ENCODE data around the gene REEP1.
"Not testable (repeated sequence)": the region's sequence is repeated elsewhere in the genome, so short reads cannot be mapped to it uniquely, and the experiment has no call there.

Gene REEP1

DNA sequence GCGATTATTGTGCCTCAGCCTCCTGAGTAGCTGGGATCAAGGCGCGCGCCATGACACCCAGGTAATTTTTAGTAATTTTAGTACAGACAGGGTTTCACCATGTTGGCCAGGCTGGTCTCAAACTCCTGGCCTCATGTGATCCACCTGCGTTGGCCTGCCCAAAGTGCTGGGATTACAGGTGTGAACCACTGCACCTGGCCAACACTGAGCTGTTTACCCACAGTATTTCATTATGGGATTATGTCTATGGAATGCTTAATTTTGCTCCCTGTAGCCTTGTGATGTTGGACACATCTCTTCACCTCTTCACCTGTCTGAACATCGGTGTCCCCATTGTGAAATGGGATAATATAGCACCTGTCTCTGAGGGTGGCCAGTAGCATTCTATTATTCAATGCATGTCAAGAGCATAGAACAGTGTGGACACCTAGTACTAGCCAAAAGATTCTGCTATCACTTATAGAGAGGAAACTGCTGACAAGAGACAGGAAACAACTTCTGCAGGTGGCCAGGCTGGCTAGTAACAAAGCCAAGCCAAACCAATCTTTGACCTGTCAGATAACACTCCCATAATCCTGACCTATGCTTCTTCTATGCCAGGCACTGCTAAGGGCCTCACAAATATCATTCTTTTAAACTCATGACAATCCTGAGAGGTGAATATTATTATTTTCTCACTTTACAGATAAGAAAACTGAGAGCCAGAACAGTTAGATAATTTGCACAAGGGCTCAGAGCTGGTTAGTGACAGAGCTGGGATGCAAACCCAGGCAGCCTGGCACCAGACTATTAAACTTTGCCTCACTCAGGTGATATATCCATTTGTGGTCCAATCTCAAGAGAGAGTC, 29.4 kb upstream of the REEP1 start:
- no peaks in the 10 kb centered on the region for H3K36me3 ChIP-seq (ENCODE audit: insufficient read depth, low read depth, low read length)
- no peaks in the 10 kb centered on the region for H3K27me3 ChIP-seq (ENCODE audit: insufficient read depth, low read length)
- peaks cover 9% of the 10 kb centered on the region for H3K9me3 ChIP-seq (ENCODE audit: insufficient read depth, low read depth, low read length)
- H3K9ac ChIP-seq (ENCODE audit: low read depth, low read length), result no peak overlapping the region
- no peaks in the 10 kb centered on the region for H3K4me1 ChIP-seq (ENCODE audit: insufficient read depth, low read length)
- H3K27ac ChIP-seq (ENCODE audit: low read length), result no peak overlapping the region
- H3K4me3 ChIP-seq (ENCODE audit: low read length), result no peak overlapping the region

DNA sequence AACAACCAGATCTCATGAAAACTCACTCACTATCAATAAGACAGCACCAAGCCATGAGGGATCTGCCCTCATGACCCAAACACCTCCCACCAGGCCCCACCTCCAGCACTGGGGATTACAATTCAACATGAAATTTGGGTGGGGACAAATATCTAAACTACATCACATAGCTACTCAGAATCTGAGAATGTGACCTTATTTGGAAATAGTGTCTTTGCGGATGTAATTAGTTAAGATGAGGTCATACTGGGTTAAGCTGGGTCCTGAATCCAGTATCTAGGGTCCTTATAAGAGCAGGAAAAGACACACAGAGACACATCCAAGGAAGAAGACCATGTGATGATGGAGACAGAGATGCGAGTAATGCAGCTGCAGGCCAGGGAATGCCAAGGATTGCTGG, 27.5 kb upstream of the REEP1 start:
- no peak overlapping the region for H3K4me3 ChIP-seq (ENCODE audit: low read length)
- no peak overlapping the region for H3K9ac ChIP-seq (ENCODE audit: low read depth, low read length)

DNA sequence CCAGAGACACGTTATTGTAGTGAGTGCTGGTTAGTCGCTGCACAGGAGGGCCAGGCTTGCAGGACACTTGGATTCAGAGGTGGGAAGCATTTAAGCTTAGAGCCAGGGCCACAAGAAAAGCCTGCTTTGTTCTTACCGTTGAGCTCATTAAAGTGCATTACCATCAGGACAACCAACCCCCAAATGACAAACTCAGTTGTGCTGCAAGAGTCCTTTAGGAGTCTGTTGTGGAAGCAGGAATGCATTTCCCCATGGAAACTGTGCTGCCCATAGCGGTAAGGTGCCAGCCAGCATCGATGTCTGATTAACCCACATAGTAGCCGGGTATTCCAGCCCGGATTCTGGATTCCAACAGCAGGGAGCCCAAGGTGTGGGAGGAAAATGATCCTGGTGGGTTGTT, 23.4 kb upstream of the REEP1 start:
- Histone ChIP-seq H3K4me1 (ENCODE audit: insufficient read depth, low read length) (peaks cover 3% of the 10 kb centered on the region; the same call in 1 of the 2 replicates), H3K4me3 (ENCODE audit: low read length) (no peak overlapping the region), H3K27me3 (ENCODE audit: insufficient read depth, low read length) (no peaks in the 10 kb centered on the region), H3K9ac (ENCODE audit: low read depth, low read length) (no peak overlapping the region), H3K36me3 (ENCODE audit: insufficient read depth, low read depth, low read length) (no peaks in the 10 kb centered on the region), H3K27ac (ENCODE audit: low read length) (no peak overlapping the region), H3K9me3 (ENCODE audit: insufficient read depth, low read depth, low read length) (no peaks in the 10 kb centered on the region)

More for the DNA sequence above, 27.5 kb upstream of the REEP1 start:
- Histone ChIP-seq H3K36me3 (ENCODE audit: insufficient read depth, low read depth, low read length) (no peaks in the 10 kb centered on the region), H3K27ac (ENCODE audit: low read length) (no peak overlapping the region), H3K27me3 (ENCODE audit: insufficient read depth, low read length) (no peaks in the 10 kb centered on the region), H3K4me1 (ENCODE audit: insufficient read depth, low read length) (peaks cover 3% of the 10 kb centered on the region; the same call in 1 of the 2 replicates), H3K9me3 (ENCODE audit: insufficient read depth, low read depth, low read length) (no peaks in the 10 kb centered on the region)

DNA sequence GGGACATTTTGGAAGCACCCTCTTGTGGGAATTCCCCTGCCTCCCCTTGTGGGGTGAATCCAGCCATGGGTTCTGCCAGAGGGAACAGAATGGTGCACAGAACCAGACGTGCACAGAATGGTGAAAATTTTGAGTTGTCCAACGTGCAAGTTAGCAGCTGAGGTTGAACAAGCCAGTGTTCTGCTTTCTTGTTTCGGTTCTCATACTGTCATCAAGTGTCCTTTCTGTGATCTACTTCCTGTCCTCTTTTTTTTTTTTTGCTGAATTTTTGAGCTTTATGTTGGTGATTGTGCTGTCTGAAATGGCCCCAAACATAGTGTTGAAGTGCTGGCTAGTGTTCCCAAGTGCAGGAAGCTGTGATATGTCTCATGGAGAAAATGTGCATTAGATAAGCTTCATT, 21.5 kb upstream of the REEP1 start:
- Histone ChIP-seq H3K4me3 (ENCODE audit: low read length) (no peak overlapping the region), H3K27me3 (ENCODE audit: insufficient read depth, low read length) (no peaks in the 10 kb centered on the region), H3K9me3 (ENCODE audit: insufficient read depth, low read depth, low read length) (no peaks in the 10 kb centered on the region), H3K36me3 (ENCODE audit: insufficient read depth, low read depth, low read length) (no peaks in the 10 kb centered on the region), H3K4me1 (ENCODE audit: insufficient read depth, low read length) (peaks cover 3% of the 10 kb centered on the region; the same call in 1 of the 2 replicates), H3K9ac (ENCODE audit: low read depth, low read length) (no peak overlapping the region), H3K27ac (ENCODE audit: low read length) (no peak overlapping the region)

DNA sequence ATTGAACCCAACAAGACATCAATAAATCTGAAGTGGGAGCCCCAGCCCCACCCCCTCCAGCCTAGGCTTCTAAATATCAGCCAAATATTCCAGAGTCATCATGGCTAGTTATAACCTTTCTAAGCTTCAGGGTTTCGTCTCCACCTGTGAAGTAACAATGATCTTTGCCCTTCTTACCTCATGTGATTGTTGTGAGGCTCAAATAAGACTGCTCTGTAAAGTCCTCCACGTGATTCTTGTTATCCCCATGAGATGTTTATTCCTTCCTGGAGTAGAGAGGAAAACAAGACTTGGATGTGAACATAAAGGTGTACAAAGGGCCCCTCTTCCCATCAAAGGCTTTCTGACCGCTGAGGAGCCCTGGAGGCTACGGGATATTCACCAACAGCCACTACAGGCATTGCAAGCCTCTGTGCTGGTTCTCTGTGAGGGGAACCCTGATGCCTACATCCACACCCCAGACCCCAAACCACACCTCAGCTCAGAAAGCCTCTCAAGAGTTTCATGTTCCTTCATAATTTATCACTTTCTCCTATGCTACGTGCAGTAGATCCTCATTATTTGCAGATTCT, 20.1 kb upstream of the REEP1 start:
- Histone ChIP-seq H3K36me3 (ENCODE audit: insufficient read depth, low read depth, low read length) (no peaks in the 10 kb centered on the region), H3K27me3 (ENCODE audit: insufficient read depth, low read length) (no peaks in the 10 kb centered on the region), H3K4me3 (ENCODE audit: low read length) (no peak overlapping the region), H3K4me1 (ENCODE audit: insufficient read depth, low read length) (peaks cover 3% of the 10 kb centered on the region; the same call in 1 of the 2 replicates), H3K27ac (ENCODE audit: low read length) (no peak overlapping the region), H3K9ac (ENCODE audit: low read depth, low read length) (no peak overlapping the region), H3K9me3 (ENCODE audit: insufficient read depth, low read depth, low read length) (no peaks in the 10 kb centered on the region)

DNA sequence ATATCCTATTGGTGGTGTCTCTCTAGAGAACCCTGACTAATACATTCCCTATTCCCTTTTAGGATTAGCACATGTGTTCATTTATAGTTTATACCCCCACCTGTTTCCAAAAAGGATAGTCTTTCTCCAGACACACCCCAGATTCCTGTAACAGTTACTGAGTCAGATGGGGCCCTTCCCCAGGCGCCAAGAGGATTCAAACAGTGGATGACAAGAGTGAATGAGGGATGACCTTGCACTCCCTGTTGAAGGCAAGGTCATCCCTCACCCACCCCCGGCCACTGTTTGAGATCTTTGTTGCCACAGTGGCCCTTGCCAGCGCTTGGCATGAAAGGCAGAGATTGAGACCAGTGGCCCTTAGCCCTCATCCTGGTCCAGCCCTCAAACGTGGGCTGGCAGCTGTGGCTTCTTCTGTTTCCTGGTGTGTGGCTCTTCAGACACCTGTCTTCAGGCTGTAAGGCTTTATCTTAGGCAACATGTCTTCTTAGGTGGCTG, 15.3 kb upstream of the REEP1 start:
- Histone ChIP-seq H3K4me3 (ENCODE audit: low read length) (no peak overlapping the region), H3K9me3 (ENCODE audit: insufficient read depth, low read depth, low read length) (no peaks in the 10 kb centered on the region), H3K9ac (ENCODE audit: low read depth, low read length) (no peak overlapping the region), H3K27me3 (ENCODE audit: insufficient read depth, low read length) (no peaks in the 10 kb centered on the region), H3K4me1 (ENCODE audit: insufficient read depth, low read length) (no peaks in the 10 kb centered on the region), H3K36me3 (ENCODE audit: insufficient read depth, low read depth, low read length) (no peaks in the 10 kb centered on the region), H3K27ac (ENCODE audit: low read length) (no peak overlapping the region)

DNA sequence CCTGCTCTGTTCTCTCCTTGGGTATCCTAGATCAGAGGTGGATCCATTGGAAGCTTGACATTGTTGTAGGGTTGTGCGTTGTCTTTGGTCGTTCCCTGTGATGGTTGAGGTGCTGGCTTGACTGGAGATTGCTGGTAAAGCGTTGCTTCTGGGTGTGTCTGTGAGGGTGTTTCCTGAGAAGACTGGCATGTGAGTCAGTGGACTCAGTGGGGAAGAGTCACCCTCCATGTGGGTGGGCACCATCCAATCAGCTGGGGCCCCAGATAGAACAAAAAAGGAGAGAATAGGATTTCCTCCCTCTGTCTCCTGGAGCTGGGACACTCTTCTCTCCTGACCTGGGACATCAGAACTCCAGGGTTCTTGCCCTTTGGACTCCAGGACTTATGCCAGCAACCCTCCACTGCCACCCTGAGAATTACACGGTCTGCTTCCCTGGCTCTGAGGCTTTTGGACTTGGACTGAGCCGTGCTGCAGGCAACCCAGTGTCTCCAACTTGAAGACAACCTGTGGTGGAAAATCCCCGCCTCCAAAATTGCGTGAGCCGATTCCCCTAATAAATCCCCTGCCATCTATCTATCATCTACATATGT, 14.8 kb upstream of the REEP1 start:
- H3K9me3 ChIP-seq (ENCODE audit: insufficient read depth, low read depth, low read length), result no peaks in the 10 kb centered on the region
- no peak overlapping the region for H3K9ac ChIP-seq (ENCODE audit: low read depth, low read length)
- H3K27ac ChIP-seq (ENCODE audit: low read length), result no peak overlapping the region
- H3K36me3 ChIP-seq (ENCODE audit: insufficient read depth, low read depth, low read length), result no peaks in the 10 kb centered on the region
- no peak overlapping the region for H3K4me3 ChIP-seq (ENCODE audit: low read length)
- H3K4me1 ChIP-seq (ENCODE audit: insufficient read depth, low read length), result no peaks in the 10 kb centered on the region
- H3K27me3 ChIP-seq (ENCODE audit: insufficient read depth, low read length), result no peaks in the 10 kb centered on the region; the same call in 1 of the 2 replicates

DNA sequence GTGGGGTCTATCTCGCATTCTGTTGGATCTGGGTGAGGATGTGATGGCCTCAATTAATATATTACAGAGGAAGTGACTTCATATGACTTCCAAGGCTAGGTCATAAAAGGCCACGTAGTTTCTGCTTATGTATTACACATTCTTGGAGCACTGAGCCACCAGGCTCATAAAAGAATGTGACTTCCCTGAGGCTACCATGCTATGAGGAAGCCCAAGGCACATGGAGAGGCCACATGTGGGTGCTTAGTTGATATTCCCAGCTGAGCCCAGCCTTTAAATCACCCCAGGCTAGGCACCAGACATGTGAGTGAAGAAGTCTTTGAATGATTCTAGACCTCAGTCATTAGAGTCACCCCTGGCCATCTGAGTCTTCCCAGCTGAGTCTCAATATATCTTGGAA, 13.3 kb upstream of the REEP1 start:
- H3K27ac ChIP-seq (ENCODE audit: low read length), result no peak overlapping the region
- no peak overlapping the region for H3K4me3 ChIP-seq (ENCODE audit: low read length)
- H3K36me3 ChIP-seq (ENCODE audit: insufficient read depth, low read depth, low read length), result no peaks in the 10 kb centered on the region
- H3K9me3 ChIP-seq (ENCODE audit: insufficient read depth, low read depth, low read length), result no peaks in the 10 kb centered on the region
- no peaks in the 10 kb centered on the region; the same call in 1 of the 2 replicates for H3K27me3 ChIP-seq (ENCODE audit: insufficient read depth, low read length)
- H3K9ac ChIP-seq (ENCODE audit: low read depth, low read length), result no peak overlapping the region
- no peaks in the 10 kb centered on the region for H3K4me1 ChIP-seq (ENCODE audit: insufficient read depth, low read length)

DNA sequence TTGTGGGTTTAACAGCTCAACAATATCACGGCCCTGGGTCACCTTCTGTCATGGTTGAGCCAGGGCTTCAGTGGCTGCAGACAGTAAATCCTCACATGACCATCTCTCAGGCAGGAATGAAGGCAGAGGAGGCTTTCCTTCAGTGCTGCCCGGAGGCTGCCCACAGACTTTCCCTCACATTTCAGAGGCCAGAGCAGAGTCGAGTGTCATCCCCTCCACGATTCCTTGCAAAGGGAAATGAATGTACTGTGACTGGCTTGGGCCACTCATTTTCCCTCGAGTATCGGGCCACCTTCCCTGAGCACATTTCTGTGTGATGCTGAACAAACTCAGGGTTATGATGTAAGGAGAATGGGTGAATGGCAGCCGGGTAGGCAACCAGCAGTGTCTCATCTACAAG, 10.0 kb upstream of the REEP1 start:
- Histone ChIP-seq H3K4me3 (ENCODE audit: low read length) (no peak overlapping the region), H3K36me3 (ENCODE audit: insufficient read depth, low read depth, low read length) (no peaks in the 10 kb centered on the region), H3K4me1 (ENCODE audit: insufficient read depth, low read length) (no peaks in the 10 kb centered on the region), H3K9me3 (ENCODE audit: insufficient read depth, low read depth, low read length) (no peaks in the 10 kb centered on the region), H3K27ac (ENCODE audit: low read length) (no peak overlapping the region), H3K27me3 (ENCODE audit: insufficient read depth, low read length) (no peaks in the 10 kb centered on the region; the same call in 1 of the 2 replicates), H3K9ac (ENCODE audit: low read depth, low read length) (no peak overlapping the region)

DNA sequence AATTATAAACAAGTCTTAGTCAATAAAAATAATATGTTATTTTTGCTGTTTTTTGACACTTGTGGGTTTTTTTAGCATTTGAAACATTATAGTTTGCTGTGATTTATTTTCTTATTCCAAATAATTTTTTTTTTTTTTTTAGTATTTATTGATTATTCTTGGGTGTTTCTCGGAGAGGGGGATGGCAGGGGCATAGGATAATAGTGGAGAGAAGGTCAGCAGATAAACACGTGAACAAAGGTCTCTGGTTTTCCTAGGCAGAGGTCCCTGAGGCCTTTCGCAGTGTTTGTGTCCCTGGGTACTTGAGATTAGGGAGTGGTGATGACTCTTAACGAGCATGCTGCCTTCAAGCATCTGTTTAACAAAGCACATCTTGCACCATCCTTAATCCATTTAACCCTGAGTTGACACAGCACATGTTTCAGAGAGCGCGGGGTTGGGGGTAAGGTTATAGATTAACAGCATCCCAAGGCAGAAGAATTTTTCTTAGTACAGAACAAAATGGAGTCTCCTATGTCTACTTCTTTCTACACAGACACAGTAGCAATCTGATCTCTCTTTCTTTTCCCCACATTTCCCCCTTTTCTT, 8.5 kb upstream of the REEP1 start:
- H3K9me3 ChIP-seq (ENCODE audit: insufficient read depth, low read depth, low read length); H3K4me1 ChIP-seq (ENCODE audit: insufficient read depth, low read length); H3K9ac ChIP-seq (ENCODE audit: low read depth, low read length): not testable (repeated sequence)

DNA sequence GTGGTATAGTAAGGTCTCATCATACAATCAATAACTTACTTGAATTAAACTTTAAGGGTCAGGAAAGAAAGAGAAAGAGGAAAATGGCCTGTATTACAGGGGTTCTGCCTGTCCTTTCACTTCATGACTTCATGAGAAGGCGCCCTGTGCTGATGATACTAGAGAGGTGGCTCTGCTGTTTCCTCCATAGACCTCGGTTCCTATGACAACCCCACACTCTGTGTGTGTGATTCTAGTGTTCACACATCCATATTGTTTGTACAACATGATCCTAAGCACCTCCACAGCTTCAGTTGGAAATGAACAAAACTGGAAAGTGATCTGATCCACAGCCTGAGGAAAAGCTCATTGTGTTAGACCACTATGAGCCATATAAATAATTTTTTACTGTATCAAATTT, 7.0 kb upstream of the REEP1 start:
- Histone ChIP-seq H3K4me1 (ENCODE audit: insufficient read depth, low read length) (no peaks in the 10 kb centered on the region), H3K4me3 (ENCODE audit: low read length) (no peak overlapping the region), H3K27me3 (ENCODE audit: insufficient read depth, low read length) (peaks cover 25% of the 10 kb centered on the region), H3K27ac (ENCODE audit: low read length) (no peak overlapping the region), H3K9ac (ENCODE audit: low read depth, low read length) (no peak overlapping the region), H3K9me3 (ENCODE audit: insufficient read depth, low read depth, low read length) (no peaks in the 10 kb centered on the region), H3K36me3 (ENCODE audit: insufficient read depth, low read depth, low read length) (no peaks in the 10 kb centered on the region)

More for the DNA sequence above, 8.5 kb upstream of the REEP1 start:
- H3K4me3 ChIP-seq (ENCODE audit: low read length); H3K36me3 ChIP-seq (ENCODE audit: insufficient read depth, low read depth, low read length); H3K27ac ChIP-seq (ENCODE audit: low read length): not testable (repeated sequence)
- H3K27me3 ChIP-seq (ENCODE audit: insufficient read depth, low read length), result peaks cover 10% of the 10 kb centered on the region

Data from iPS-20b (cell line).